A549 (cell line): ENCODE measurements around the gene NCLN.

Experiments
- CEBPB ChIP-seq, 2 experiments: fragments of >200 bp in 1 of 2; sonication (Bioruptor Twin) in 1 of 2; formaldehyde crosslinking in 1 of 2; IDR thresholded peaks; 2 replicates each; pipeline ENCODE4 v1.6.1; 2012 to 2016
- CHD2 ChIP-seq: fragments of 150-350 bp; IDR thresholded peaks from 2 replicates; pipeline ENCODE4 v1.6.1; 2014; ENCODE audit warnings: low read length; ENCODE audit not compliant: partially characterized antibody
- CHD4 ChIP-seq: fragments of 200-600 bp; sonication (generic); IDR thresholded peaks from 2 replicates; pipeline ENCODE4 v1.6.1; 2016; ENCODE audit warnings: antibody characterized with exemption, mild to moderate bottlenecking, borderline replicate concordance
- CTCF ChIP-seq: fragments of >200 bp; sonication (Bioruptor Twin); formaldehyde crosslinking; IDR thresholded peaks from 3 replicates; pipeline ENCODE4 v1.5.1; 2016
- ESRRA ChIP-seq: fragments of 150-350 bp; IDR thresholded peaks from 2 replicates; pipeline ENCODE4 v1.6.1; 2014; ENCODE audit warnings: mild to moderate bottlenecking, low read length, borderline replicate concordance
- FOSL2 ChIP-seq, 2 experiments: fragments of 450-650 bp in 1 of 2; fragments of >200 bp in 1 of 2; sonication (Bioruptor Twin) in 1 of 2; formaldehyde crosslinking; IDR thresholded peaks; 2 replicates each; pipeline versions ENCODE4 v1.5.0 to v1.6.1; 2016 to 2020; ENCODE audit warnings: mild to moderate bottlenecking in 1 of 2, moderate library complexity in 1 of 2
- MAX ChIP-seq: IDR thresholded peaks from 2 replicates; pipeline ENCODE4 v1.6.1; 2012
- MYC ChIP-seq: IDR thresholded peaks from 2 replicates; pipeline ENCODE4 v1.6.1; 2012; ENCODE audit warnings: mild to moderate bottlenecking, inconsistent platforms, low read length, improper control_type of control experiment, borderline replicate concordance
- POLR2A ChIP-seq: IDR thresholded peaks from 2 replicates; pipeline ENCODE4 v1.6.1; 2012; ENCODE audit warnings: mild to moderate bottlenecking, low read length

GRCh38 chr19:3142781-3143337, 42.9 kb upstream of the NCLN start:
- TF ChIP-seq POLR2A (no peak), CTCF (no peak), CHD2 (no peak), FOSL2 (IDR thresholded peaks at IDR 0.05) (no peak), FOSL2 (CRISPR knock-in tag; IDR thresholded peaks at IDR 0.05) (no peak), CHD4 (no peak), ESRRA (no peak), MAX (no peak), CEBPB (IDR thresholded peaks at IDR 0.05) (no peak), MYC (no peak)
